Upper lobe of left lung (tissue), 4 donors: ENCODE measurements around the gene DLK2.

Experiments used
- POLR2AphosphoS5 ChIP-seq, 2 donors: sonication (generic); formaldehyde crosslinking; IDR thresholded peaks; one replicate each; pipeline ENCODE4 v1.5.1; 2017; ENCODE audit warnings: antibody characterized with exemption in 2 of 2
- TF ChIP-seq, protein P1 (sequence below), 6 experiments: fragments of 450-650 bp in 4 of 6; fragments of 200-600 bp in 2 of 6; sonication (generic) in 2 of 6; IDR thresholded peaks; one replicate each; pipeline ENCODE4 v1.5.1; 2016 to 2019; ENCODE audit warnings: antibody characterized with exemption in 6 of 6

DNA sequence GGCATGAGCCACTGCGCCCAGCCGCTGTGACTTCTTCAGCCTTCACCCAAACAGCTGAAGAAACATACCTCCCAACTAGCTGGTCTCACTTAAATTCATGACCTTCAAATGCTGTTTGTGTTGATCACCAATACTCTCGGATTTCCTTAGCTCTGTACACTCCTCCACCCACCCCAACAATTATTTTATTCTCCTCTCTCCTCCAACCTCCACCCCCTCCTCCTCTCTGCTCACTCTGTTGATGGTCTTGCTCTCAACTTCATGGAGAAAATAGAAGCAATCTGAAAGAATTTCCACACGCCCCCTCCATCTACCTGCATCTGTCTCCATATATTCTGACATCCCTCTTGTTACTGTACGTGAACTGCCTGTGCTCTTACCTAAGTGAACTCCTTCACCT lies 6.6 kb upstream of the DLK2 start:
- TF ChIP-seq POLR2AphosphoS5 (IDR thresholded peaks at IDR 0.05) = no peak
- TF ChIP-seq, protein P1, sequence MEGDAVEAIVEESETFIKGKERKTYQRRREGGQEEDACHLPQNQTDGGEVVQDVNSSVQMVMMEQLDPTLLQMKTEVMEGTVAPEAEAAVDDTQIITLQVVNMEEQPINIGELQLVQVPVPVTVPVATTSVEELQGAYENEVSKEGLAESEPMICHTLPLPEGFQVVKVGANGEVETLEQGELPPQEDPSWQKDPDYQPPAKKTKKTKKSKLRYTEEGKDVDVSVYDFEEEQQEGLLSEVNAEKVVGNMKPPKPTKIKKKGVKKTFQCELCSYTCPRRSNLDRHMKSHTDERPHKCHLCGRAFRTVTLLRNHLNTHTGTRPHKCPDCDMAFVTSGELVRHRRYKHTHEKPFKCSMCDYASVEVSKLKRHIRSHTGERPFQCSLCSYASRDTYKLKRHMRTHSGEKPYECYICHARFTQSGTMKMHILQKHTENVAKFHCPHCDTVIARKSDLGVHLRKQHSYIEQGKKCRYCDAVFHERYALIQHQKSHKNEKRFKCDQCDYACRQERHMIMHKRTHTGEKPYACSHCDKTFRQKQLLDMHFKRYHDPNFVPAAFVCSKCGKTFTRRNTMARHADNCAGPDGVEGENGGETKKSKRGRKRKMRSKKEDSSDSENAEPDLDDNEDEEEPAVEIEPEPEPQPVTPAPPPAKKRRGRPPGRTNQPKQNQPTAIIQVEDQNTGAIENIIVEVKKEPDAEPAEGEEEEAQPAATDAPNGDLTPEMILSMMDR (IDR thresholded peaks at IDR 0.05) = no peak
